Smooth muscle cell of trachea (primary cell): ENCODE results near the gene PTGES. TPM values are rescaled to one million over a fixed set of nuclear protein-coding genes. Genes with fewer than 3 reads are reported as not detected.

Experiments used
- total RNA-seq: library from RNA; depleted of rRNA; stranded (reverse); fragments of >200 nt; gene quantifications from 2 replicates; pipeline ENCODE4 v1.2.1, GENCODE V29; 2014

PTGES gene, protein sequence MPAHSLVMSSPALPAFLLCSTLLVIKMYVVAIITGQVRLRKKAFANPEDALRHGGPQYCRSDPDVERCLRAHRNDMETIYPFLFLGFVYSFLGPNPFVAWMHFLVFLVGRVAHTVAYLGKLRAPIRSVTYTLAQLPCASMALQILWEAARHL
- 9.5 and 84.5 TPM in 2 replicates for total RNA-seq

DNA sequence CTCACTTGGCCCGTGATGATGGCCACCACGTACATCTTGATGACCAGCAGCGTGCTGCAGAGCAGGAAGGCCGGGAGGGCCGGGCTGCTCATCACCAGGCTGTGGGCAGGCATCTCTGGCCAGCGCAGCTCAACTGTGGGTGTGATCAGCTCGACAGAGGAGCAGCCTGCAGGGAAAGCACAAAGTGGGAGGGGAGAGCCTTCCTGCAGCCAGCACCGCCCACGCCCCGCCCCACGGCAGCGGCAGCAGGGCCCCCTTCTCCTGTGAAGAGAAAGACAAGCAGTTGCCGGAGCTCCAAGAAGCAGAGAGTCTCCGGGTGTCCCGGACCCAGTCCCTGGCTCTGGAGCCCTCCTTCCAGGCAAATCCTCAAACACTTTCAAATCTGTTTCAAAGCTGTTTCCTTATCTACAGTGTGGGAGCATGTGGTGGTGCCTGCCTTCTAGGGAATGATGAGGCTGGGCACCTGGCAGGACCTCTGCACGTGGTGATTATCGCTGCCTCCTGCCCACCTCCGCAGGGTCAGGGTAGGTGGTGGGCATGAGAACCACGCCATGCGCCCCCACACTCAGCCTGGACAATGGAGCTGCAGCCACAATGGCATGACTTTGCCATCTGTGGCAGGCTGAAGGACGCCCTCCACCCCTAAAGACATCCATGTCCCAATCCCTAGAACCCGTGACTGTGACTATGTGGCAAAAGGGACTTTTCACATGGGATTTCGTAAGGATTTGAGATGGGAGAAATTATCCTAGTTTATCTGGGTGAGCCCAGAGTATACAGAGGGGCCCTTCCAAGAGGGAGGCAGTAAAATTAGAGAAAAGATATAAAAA, at the start of gene PTGES:
Gene PTGES (minus strand): TSS at position 143 of the 830 bp plus-strand sequence. CDS start 30 bp downstream, at position 113.

Other genes starting within 250 kb of the PTGES start
- 0.17 and 0.44 TPM in 2 replicates for gene C9orf50, start 131.9 kb downstream of the PTGES start, total RNA-seq
- gene NTMT1, start 126.9 kb downstream of the PTGES start, total RNA-seq = 27.6 and 33.3 TPM in 2 replicates
- 19.3 and 27.8 TPM in 2 replicates for gene ASB6, start 110.9 kb downstream of the PTGES start, total RNA-seq
- gene PRRX2, start 87.4 kb downstream of the PTGES start, total RNA-seq = 44.4 and 50.0 TPM in 2 replicates
- 32.6 and 36.4 TPM in 2 replicates for gene TOR1B, start 50.1 kb upstream of the PTGES start, total RNA-seq
- 38.3 and 42.5 TPM in 2 replicates for gene TOR1A, start 71.1 kb upstream of the PTGES start, total RNA-seq
- gene C9orf78, start 82.2 kb upstream of the PTGES start, total RNA-seq = 33.6 and 37.8 TPM in 2 replicates
- gene USP20, start 82.4 kb upstream of the PTGES start, total RNA-seq = 15.1 and 17.0 TPM in 2 replicates